Breast epithelium (tissue), 3 donors: Measurements from ENCODE around the gene SYF2.

Source experiments
- POLR2A ChIP-seq: fragments of 450-650 bp; IDR thresholded peaks from one replicate; pipeline ENCODE4 v1.6.1; 2016; ENCODE audit warnings: antibody characterized with exemption, mild to moderate bottlenecking, moderate library complexity
- POLR2AphosphoS5 ChIP-seq, 3 donors: sonication (generic); formaldehyde crosslinking; IDR thresholded peaks; one replicate each; pipeline ENCODE4 v1.6.1; 2017; ENCODE audit warnings: antibody characterized with exemption in 3 of 3
- TF ChIP-seq, protein P1 (sequence below), 3 donors: fragments of 450-650 bp; IDR thresholded peaks; one replicate each; pipeline ENCODE4 v1.5.1; 2016 to 2017; ENCODE audit warnings: antibody characterized with exemption in 3 of 3, mild to moderate bottlenecking in 3 of 3, moderate library complexity in 3 of 3

DNA sequence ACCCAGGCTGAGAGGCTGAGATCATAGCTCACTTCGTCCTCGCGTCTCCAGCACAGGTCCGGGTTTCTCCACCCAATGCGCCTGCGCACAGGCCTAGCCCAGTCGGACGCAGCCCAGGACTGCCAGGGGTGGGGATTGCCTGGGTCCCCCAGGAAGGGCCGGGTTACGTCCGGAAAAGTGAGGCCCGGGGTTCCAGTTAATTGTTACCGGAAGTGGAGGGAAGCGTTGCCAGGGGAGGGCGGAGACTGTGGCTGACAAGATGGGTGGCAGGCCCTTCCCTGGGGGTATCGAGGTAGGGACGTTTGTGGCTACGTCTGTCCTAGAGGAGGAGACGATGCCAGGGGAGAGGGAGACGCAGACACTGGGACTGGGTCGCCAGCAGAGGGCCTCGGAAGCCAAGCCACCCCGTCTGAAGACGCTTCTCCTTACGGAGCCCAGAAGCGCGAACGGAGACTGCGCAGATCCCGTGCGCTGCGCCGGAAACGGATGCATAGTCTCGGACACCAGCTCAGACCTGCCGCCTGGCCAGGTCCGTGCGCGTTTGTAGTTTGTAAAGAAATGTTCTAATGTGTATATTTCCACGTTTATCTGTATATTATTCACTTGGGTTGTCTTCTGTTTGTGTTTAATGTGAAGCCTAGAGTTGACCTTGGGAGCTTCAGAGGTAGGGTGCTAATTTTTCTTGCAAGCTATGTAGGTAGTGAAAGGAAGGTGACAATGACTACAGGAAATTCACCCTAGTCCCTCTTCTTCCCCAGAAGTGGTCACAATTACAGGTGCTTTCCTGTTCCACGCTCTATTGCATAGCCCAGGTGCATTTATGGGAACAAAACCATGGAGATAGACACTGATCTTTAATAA lies 7.6 kb upstream of the SYF2 start:
- TF ChIP-seq, protein P1, sequence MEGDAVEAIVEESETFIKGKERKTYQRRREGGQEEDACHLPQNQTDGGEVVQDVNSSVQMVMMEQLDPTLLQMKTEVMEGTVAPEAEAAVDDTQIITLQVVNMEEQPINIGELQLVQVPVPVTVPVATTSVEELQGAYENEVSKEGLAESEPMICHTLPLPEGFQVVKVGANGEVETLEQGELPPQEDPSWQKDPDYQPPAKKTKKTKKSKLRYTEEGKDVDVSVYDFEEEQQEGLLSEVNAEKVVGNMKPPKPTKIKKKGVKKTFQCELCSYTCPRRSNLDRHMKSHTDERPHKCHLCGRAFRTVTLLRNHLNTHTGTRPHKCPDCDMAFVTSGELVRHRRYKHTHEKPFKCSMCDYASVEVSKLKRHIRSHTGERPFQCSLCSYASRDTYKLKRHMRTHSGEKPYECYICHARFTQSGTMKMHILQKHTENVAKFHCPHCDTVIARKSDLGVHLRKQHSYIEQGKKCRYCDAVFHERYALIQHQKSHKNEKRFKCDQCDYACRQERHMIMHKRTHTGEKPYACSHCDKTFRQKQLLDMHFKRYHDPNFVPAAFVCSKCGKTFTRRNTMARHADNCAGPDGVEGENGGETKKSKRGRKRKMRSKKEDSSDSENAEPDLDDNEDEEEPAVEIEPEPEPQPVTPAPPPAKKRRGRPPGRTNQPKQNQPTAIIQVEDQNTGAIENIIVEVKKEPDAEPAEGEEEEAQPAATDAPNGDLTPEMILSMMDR (IDR thresholded peaks at IDR 0.05), result peak; percentile 64 to 83 (median 75)
- TF ChIP-seq POLR2A (no peak), POLR2AphosphoS5 (IDR thresholded peaks at IDR 0.05) (peak; percentile 74 to 81 (median 76))
